ENCODE data around the gene CD99L2. TPM values are rescaled to one million over a fixed set of nuclear protein-coding genes. Genes with fewer than 3 reads are reported as not detected.

The CD99L2 gene
- total RNA-seq, 1 donor from 2014 or later, result 15.7 TPM

Other genes with a start within 250 kb of the CD99L2 start
- 52.3 and 58.2 TPM in 2 replicates for gene MTMR1, start 205.3 kb downstream of the CD99L2 start, total RNA-seq
- gene HMGB3, start 84.7 kb upstream of the CD99L2 start, total RNA-seq, result 25.3 and 25.4 TPM in 2 replicates

Data from T-helper 1 cell treated with Interleukin-12 subunit alpha and Interleukin-12 subunit beta and Interleukin-4 antibody, amounts not matched to agents 30 ng/mL and 1 ng/mL, for 36 hours (primary cell).